Measurements from ENCODE around the gene SNTA1. TPM values are rescaled to one million over a fixed set of nuclear protein-coding genes. Genes with fewer than 3 reads are reported as not detected.

SNTA1 gene
- total RNA-seq, 1 experiment from 2014 or later = 9.9 TPM

DNA sequence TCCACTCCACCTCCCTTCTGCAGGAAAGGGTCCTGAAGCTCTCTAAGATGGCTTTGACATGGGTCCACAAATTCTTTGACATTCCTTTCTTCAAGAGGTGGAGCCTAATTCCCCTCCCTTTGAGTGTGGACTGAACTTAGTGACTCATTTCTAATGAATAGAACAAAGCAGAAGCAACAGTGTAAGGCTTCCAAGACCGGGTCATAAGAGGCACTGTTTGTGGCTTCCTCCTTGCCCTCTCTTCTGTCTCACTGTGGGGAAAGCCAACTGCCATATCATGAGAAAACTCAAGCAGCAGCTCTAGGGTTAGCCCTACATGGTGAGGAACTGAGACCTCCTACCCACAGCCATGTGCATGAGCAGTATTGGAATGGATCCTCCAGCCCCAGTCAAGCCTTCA, 36.3 kb downstream of the SNTA1 start:
- Histone ChIP-seq H2BK20ac (ENCODE audit: low read depth, low read length, poor library complexity, severe bottlenecking) (no peak overlapping the region), H3T11ph (ENCODE audit: low read length) (no peak overlapping the region), H2BK12ac (ENCODE audit: insufficient read length, low read depth, low read length) (no peak overlapping the region), H4K91ac (ENCODE audit: insufficient read length, low read depth, low read length) (no peak overlapping the region), H3K79me2 (ENCODE audit: insufficient read depth, low read length) (no peaks in the 10 kb centered on the region), H3K56ac (ENCODE audit: insufficient read length, low read depth, low read length) (no peak overlapping the region), H4K8ac (replicated peaks; ENCODE audit: insufficient read length, low read depth, low read length) (no peak overlapping the region), H3K79me1 (ENCODE audit: insufficient read depth, low read depth, low read length, poor library complexity, severe bottlenecking) (no peaks in the 10 kb centered on the region), H3K14ac (ENCODE audit: insufficient read depth, low read length) (no peak overlapping the region), H2BK15ac (ENCODE audit: low read depth, low read length) (no peak overlapping the region), H2BK5ac (ENCODE audit: insufficient read length, low read length) (no peak overlapping the region), H3K23me2 (ENCODE audit: insufficient read length, low read depth, low read length, poor library complexity, severe bottlenecking) (no peaks in the 10 kb centered on the region), H3K27me3 (ENCODE audit: insufficient read depth, low read length) (no peaks in the 10 kb centered on the region), H3K23ac (ENCODE audit: insufficient read length, low read depth, low read length) (no peak overlapping the region), H2AFZ (ENCODE audit: low read length) (no peak overlapping the region), H3K27ac (ENCODE audit: insufficient read length, low read depth, low read length) (no peak overlapping the region), H3K18ac (ENCODE audit: insufficient read length, low read depth, low read length) (no peak overlapping the region), H2AK5ac (ENCODE audit: insufficient read length, low read length) (no peak overlapping the region), H3K9me3 (ENCODE audit: control insufficient read depth, low read depth, low read length) (no peaks in the 10 kb centered on the region), H4K5ac (ENCODE audit: insufficient read length, low read depth, low read length) (no peak overlapping the region), H2BK120ac (ENCODE audit: low read depth, low read length, poor library complexity, severe bottlenecking) (no peak overlapping the region), H3K4ac (ENCODE audit: low read depth, low read length) (no peak overlapping the region), H4K20me1 (ENCODE audit: control insufficient read depth, insufficient read depth, insufficient read length) (no peaks in the 10 kb centered on the region), H3K9ac (ENCODE audit: extremely low read depth, insufficient read length, low read length) (no peak overlapping the region), H3K4me2 (ENCODE audit: insufficient read depth, insufficient read length, low read length) (no peak overlapping the region), H3K4me1 (ENCODE audit: insufficient read depth, low read length) (no peaks in the 10 kb centered on the region)
- H3K4me1 Mint-ChIP-seq = peaks cover 2 to 6% of the 10 kb centered on the region in 2 experiments
- H3K27ac Mint-ChIP-seq = no peak overlapping the region; a peak in 1 of 7 replicates
- TF ChIP-seq, protein P1, sequence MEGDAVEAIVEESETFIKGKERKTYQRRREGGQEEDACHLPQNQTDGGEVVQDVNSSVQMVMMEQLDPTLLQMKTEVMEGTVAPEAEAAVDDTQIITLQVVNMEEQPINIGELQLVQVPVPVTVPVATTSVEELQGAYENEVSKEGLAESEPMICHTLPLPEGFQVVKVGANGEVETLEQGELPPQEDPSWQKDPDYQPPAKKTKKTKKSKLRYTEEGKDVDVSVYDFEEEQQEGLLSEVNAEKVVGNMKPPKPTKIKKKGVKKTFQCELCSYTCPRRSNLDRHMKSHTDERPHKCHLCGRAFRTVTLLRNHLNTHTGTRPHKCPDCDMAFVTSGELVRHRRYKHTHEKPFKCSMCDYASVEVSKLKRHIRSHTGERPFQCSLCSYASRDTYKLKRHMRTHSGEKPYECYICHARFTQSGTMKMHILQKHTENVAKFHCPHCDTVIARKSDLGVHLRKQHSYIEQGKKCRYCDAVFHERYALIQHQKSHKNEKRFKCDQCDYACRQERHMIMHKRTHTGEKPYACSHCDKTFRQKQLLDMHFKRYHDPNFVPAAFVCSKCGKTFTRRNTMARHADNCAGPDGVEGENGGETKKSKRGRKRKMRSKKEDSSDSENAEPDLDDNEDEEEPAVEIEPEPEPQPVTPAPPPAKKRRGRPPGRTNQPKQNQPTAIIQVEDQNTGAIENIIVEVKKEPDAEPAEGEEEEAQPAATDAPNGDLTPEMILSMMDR (conservative IDR thresholded peaks at IDR 0.05) = no peak
- no peaks in the 10 kb centered on the region for H3K9me3 Mint-ChIP-seq
- no peak overlapping the region for H3K4me3 Mint-ChIP-seq
- peaks cover 0 to 17% (median 10%) of the 10 kb centered on the region in 3 experiments; a peak in 3 of 7 replicates for H3K36me3 Mint-ChIP-seq (ENCODE audit: insufficient read depth in 1 of 3, low read depth in 3 of 3)
- no CpG with 5 or more reads among the region's 1 CpG for WGBS (ENCODE audit: extremely low coverage, insufficient read length, low lambda C conversion rate)
- DNase-seq = no peak
- H3K27me3 Mint-ChIP-seq (ENCODE audit: low read depth) = no peaks in the 10 kb centered on the region

Measured in H9 (cell line).